GM19328 (cell line): ENCODE results near the gene HSD17B1.
"Not testable (repeated sequence)": the region's sequence is repeated elsewhere in the genome, so short reads cannot be mapped to it uniquely, and the experiment has no call there.

Experiments
- ATAC-seq: cut with Tn5 transposase; IDR thresholded peaks from one replicate; pipeline ENCODE4 v1.9.1; 2021; ENCODE audit warnings: mild to moderate bottlenecking, moderate library complexity; ENCODE audit not compliant: unreplicated experiment

Gene HSD17B1

GRCh38 chr17:42552736-42553135 is at the start of gene HSD17B1:
Gene HSD17B1, plus strand, starts transcription at chr17:42552923. Its CDS starts 11 bp downstream, at chr17:42552934.
- not testable (repeated sequence) for ATAC-seq

DNA sequence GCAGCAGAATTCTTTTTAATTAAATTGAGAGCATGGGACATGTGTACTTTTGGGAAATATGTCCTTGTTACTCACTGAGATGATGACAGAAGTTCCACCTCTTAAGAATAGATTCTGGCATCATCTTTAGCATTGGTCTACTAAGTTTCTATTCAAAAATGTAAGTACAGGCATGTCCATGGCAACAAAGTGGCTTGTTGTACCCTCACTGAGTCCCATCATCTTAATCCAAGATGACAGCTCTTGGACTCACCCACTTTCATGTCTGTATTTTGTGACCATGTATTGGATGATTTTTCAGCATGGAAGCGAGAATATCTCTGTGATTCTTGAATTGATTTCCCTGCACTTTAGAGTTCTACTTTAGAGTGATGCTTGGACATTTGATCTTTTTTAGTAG is 49.8 kb upstream of the HSD17B1 start:
- no peak for ATAC-seq

GRCh38 chr17:42507671-42508070 is 45.1 kb upstream of the HSD17B1 start:
- no peak for ATAC-seq

- no peak for ATAC-seq
Observed at GRCh38 chr17:42508426-42509165, 44.1 kb upstream of the HSD17B1 start.

DNA sequence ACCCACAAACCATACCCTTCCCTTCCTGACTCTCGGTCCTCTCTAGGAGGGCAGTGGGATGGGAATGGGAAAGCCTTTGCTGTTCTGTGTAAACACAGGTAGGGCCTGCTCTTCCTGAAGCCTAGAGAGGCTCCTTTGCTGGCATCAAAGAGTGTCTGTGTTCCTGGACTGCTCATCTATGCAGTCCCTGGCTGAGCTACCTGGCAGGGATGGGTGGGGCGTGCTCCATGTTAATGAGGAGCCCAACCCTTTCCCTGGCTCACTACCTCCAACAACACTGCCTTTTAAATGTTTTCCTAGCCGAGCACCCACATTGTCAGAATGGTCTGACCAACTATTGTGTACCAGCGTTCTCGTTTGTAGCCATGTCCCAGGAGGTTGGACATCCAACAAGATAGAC is 43.3 kb upstream of the HSD17B1 start:
- ATAC-seq = no peak

DNA sequence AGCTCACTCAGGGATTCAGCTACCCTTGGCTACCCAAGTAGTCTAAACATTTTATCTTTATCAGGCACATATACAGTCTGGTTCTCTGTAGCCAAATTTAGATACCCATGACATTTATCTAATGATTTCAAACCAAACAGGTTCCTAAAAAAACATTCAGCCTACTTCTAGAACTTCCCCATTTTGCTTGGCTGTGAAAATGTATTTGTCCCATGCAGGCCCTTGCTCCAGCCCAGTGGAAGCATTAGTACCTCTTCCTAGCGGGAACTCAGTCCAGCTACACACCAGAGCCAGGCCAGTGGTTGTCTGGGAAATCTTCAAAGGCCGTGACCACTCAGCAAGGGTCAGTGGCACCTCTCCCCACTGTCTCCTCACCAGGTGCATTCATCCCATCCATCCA is 42.9 kb upstream of the HSD17B1 start:
- no peak for ATAC-seq

- ATAC-seq = no peak
Observed at GRCh38 chr17:42512246-42512645, 40.5 kb upstream of the HSD17B1 start.

- no peak for ATAC-seq
Observed at GRCh38 chr17:42512733-42513251, 39.9 kb upstream of the HSD17B1 start.

DNA sequence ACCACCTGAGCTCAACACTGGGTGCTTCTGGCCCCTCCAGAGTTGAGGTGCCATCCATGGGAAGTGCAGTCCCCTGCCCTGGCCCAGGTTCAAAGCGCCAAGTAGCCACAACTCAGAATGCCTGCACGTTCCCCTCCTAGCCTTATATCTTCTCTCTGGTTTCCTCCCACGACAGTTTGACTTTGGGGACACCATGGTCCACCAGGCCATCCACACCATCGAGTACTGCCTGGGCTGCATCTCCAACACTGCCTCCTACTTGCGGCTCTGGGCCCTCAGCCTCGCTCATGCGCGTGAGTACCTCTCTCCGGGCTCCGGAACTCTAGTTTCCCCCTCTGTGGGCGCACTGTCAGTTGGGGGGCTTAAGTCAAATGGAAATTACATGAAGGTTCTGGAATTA is 39.0 kb upstream of the HSD17B1 start:
- no peak for ATAC-seq

- ATAC-seq = no peak
Observed at GRCh38 chr17:42514279-42514678, 38.4 kb upstream of the HSD17B1 start.

DNA sequence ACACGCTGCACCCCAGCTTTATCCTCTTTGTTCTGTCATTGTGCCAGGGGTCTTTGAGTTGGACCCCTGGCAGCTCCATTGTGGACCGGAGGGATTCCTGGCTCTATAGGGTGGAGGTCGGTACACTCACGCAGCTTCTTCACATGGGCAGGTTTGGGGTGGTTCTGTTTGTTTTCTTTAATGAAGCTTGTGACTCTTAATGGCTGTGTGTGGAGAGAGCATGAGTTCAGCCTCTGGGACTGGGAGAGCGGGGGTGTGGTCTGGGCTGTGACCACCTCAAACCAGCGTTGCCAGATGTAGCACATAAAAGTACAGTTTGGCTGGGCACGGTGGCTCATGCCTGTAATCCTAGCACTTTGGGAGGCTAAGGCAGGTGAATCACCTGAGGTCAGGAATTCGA is 37.9 kb upstream of the HSD17B1 start:
- ATAC-seq = no peak

DNA sequence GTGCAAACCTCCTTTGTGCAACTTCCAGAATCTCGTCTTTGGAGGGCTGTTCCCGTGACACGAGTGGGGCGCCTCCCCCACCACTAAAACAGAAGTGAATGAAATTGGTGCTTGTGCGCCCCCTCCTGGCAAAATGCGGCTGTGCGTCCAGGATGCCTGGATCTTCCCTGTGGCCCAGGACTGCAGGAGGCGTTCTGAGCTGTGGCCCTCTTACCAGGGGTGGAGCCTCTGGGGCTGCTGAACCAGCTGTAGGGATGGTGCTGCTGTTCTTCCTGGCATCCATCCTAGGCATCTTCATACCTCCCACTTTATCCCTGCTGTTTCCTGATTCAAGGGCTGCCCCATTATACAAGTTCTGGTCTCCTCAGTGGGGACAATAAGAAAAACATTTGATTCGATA is 35.2 kb upstream of the HSD17B1 start:
- no peak for ATAC-seq

DNA sequence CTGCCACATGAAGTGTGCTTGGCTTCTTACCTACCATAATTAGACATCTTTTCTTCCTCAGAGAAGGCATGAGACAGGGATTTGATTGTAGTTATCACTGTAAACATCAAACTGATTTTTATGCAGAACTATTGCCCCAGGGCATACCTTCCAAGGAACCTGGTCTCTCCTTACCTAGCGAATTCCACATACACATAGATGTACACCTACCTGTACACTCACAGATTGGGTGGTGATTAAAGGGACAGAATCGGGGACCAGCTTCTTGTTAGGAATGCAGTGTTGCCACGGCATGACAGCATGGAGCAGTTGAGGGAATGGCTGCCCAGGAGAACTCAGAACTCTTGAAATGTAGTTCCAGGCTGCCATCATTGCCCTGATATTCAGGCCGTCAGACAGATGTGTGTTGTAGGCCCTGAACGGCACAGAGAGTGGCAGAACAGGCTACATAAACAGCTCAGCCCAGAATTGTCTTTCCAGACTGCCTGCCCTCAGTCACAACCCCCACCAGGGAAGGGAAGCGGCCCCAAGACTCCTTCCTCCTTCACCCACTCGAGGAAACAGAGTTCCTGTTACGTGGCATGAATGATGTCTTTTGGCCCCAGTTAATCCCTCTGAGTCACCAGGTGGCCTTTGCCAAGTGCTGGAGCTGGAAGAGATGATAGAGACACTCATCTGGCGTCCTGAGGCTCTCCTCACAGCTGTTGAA is 34.5 kb upstream of the HSD17B1 start:
- no peak for ATAC-seq

- no peak for ATAC-seq
Observed at GRCh38 chr17:42518755-42519545, 33.8 kb upstream of the HSD17B1 start.

- no peak for ATAC-seq
Observed at GRCh38 chr17:42519546-42520491, 32.9 kb upstream of the HSD17B1 start.

DNA sequence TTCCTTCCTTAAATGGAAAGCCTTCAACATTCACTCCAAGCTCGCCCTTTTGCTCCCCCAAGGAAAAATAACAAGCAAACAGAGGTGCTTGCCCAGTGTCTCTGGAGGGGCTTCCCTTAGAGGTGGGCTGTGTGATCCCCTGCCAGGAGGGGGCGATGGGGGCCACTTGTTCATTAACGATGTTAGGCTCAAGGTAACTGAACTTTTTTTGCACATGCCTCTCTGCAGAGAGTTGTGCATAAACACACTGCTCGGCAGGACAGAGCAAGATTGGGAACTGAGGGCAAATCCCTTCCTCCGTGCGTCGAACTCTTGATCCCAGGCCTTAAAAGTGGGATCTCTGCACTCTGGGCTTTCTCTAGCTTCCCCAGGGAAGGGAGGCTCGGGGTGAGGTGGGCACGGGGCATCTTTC is 32.2 kb upstream of the HSD17B1 start:
- no peak for ATAC-seq

DNA sequence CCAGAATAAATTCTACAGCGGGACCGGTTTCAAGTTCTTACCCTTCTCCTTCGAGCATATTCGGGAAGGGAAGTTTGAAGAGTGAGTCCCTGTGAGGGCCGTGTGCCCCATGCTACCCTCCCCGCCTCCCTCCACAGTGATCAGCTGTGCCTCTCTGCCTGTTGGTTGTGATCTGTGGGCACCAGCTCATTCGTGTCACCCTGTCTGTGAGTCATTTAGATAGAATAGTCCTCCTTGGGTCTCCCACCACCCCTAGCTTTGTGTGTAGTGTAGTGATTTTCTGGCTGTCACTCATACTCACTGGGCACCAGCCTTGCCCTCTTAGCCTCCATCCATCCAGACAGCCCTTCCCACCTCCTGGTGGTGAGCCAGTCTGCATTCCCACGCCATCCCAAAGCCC is 31.7 kb upstream of the HSD17B1 start:
- no peak for ATAC-seq

DNA sequence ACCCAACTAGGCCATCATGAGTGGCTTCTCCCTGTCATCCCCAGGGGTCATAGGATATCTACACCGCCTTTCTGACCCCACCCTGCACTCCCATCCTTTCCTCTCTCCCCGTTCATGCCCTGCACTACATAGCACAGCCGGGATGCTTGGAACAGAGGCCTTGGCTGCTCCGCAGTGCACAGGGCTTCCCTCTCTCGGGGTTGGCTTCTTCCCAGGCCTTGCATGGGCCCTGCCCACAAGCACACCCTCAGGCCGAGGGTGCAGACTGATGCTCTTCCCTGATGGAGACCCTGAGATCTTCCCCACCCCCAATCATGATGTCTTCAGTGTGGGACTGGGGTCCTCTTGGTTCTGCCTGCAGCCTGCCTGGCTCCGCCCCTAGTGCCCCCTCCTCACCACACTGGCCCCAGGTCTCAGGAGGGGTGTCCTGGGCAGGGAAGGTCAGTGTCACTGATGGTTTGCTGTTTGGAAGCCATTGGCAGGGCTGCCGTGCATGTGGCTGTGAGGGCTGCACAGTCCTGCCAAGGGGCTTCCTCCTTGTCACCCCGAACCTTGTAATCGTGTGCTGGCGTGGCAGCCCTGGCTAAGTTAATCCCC is 31.0 kb upstream of the HSD17B1 start:
- ATAC-seq = no peak

DNA sequence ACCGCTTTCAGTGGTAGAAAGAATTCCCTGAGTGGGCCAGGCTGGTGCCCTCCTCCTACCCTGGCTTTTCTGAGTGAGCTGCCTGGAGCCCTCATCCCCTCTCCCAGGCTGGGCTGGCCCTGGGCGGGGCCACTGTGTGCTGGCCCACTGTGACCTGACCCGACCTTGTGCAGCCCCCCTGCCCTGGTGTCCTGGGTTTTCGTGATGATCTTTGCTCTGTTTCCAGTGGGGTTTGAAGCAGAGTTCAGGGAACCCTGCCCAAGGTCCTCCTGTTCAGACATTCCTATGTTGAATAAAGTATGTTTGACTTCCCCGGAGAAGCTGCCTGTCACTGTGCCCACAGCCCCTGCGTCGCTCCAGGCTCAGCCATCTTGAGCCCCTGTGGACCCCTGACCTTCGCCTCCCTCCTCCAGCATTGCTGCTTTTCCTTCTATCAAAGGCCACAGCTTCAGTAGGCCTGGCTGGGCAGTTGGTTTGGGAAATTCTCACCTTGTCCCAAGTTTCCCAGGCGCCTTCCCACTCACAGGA is 30.4 kb upstream of the HSD17B1 start:
- no peak for ATAC-seq

DNA sequence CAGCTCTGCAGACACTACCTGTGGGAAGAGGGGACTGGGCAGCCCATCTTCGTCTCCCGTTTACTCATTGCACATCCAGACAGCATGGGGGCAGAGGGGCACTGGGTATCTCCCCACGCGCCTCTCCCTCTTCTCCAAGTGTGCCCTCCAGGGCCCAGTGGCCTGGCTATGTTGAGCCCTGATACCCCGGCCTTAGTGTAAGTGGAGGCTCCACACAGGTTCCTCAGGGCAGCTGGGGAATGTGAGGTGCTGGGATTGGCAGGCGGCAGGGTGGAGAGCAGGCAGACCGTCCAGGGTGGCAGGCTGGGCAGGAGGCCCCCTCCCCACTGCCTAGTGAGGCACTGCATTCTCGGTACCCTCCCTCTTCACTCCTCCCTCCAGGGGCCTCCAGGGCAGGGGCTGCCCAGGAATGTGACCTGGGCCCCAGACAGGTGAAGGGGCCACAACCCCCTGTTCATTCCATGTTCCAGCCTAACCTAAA is 29.9 kb upstream of the HSD17B1 start:
- ATAC-seq = no peak
